Peyer's patch (tissue), 4 donors: ENCODE results near the gene SDHC. TPM values are rescaled to one million over a fixed set of nuclear protein-coding genes. Genes with fewer than 3 reads are reported as not detected.

Experiments
- small RNA-seq, 2 donors: library from RNA; depleted of rRNA; stranded (forward); fragments of <200 nt; gene quantifications; one replicate each; pipeline ENCODE3, GENCODE V24; 2016
- total RNA-seq, 4 donors: library from RNA; depleted of rRNA; stranded (reverse); fragments of >200 nt; gene quantifications; one replicate each; pipeline ENCODE4 v1.1.0, GENCODE V29; 2016

The SDHC gene
- total RNA-seq, 4 donors from 2014 or later, result 33.3 to 85.5 (median 60.6) TPM

Small RNA genes within 50 kb of the gene (small RNA-seq; reads per million reads assigned to genes)
- 0 reads per million in 2 donors for gene AL592295.2
- 0 reads per million in 2 donors for gene RNU6-481P

Other genes starting within 250 kb of the SDHC start
- gene ARHGAP30, start 244.5 kb upstream of the SDHC start, total RNA-seq, result 10 to 100 TPM in 1 of 4 donors, 1 to 10 TPM in 3; 5.1 to 31.4 (median 6.7) TPM
- 1 to 10 TPM in 3 of 4 donors, under 1 TPM in 1; 0.54 to 2.5 (median 1.6) TPM for gene NECTIN4, start 224.8 kb upstream of the SDHC start, total RNA-seq
- gene KLHDC9, start 216.0 kb upstream of the SDHC start, total RNA-seq, result 1 to 10 TPM in 3 of 4 donors, not detected in 1; 2.1 to 4.8 (median 2.4) TPM
- 10 to 100 TPM; 11.6 to 68.5 (median 15.2) TPM for gene PFDN2, start 196.3 kb upstream of the SDHC start, total RNA-seq
- 100 to 1,000 TPM in 3 of 4 donors, 10 to 100 TPM in 1; 54.5 to 148 (median 120) TPM for gene NIT1, start 196.3 kb upstream of the SDHC start, total RNA-seq
- 10 to 100 TPM; 23.0 to 48.7 (median 31.4) TPM for gene DEDD, start 181.7 kb upstream of the SDHC start, total RNA-seq
- gene UFC1, start 160.4 kb upstream of the SDHC start, total RNA-seq, result 10 to 100 TPM; 36.9 to 82.5 (median 61.7) TPM
- gene USP21, start 154.9 kb upstream of the SDHC start, total RNA-seq, result 10 to 100 TPM; 11.6 to 52.8 (median 39.0) TPM
- gene PPOX, start 148.0 kb upstream of the SDHC start, total RNA-seq, result 10 to 100 TPM in 3 of 4 donors, 1 to 10 TPM in 1; 9.5 to 38.0 (median 20.9) TPM
- gene B4GALT3, start 136.9 kb upstream of the SDHC start, total RNA-seq, result 10 to 100 TPM; 25.2 to 34.1 (median 29.4) TPM
- 10 to 100 TPM in 1 of 4 donors, 1 to 10 TPM in 2, under 1 TPM in 1; 0.18 to 65.2 (median 1.9) TPM for gene ADAMTS4, start 115.3 kb upstream of the SDHC start, total RNA-seq
- gene NDUFS2, start 112.0 kb upstream of the SDHC start, total RNA-seq, result 100 to 1,000 TPM; 157 to 192 (median 176) TPM
- gene FCER1G, start 99.1 kb upstream of the SDHC start, total RNA-seq, result 10 to 100 TPM in 2 of 4 donors, 1 to 10 TPM in 1, not detected in 1; 5.1 to 33.8 (median 11.9) TPM
- gene APOA2, start 90.8 kb upstream of the SDHC start, total RNA-seq, result not detected
- gene TOMM40L, start 88.3 kb upstream of the SDHC start, total RNA-seq, result 10 to 100 TPM in 3 of 4 donors, 1 to 10 TPM in 1; 8.3 to 32.2 (median 24.9) TPM
- gene NR1I3, start 76.2 kb upstream of the SDHC start, total RNA-seq, result 1 to 10 TPM in 1 of 4 donors, not detected in 3; 3.2 TPM
- gene PCP4L1, start 55.6 kb upstream of the SDHC start, total RNA-seq, result not detected
- gene MPZ, start 4.4 kb upstream of the SDHC start, total RNA-seq, result 1 to 10 TPM in 3 of 4 donors, not detected in 1; 1.5 to 3.3 (median 2.3) TPM
- not detected for gene CFAP126, start 53.5 kb downstream of the SDHC start, total RNA-seq
- 10 to 100 TPM in 1 of 4 donors, 1 to 10 TPM in 3; 3.3 to 14.3 (median 5.9) TPM for gene FCGR2A, start 191.1 kb downstream of the SDHC start, total RNA-seq
- gene HSPA6, start 210.2 kb downstream of the SDHC start, total RNA-seq, result 1 to 10 TPM in 2 of 4 donors, under 1 TPM in 2; 0.35 to 5.8 (median 0.91) TPM
- gene FCGR3A, start 235.4 kb downstream of the SDHC start, total RNA-seq, result 1 to 10 TPM in 1 of 4 donors, under 1 TPM in 1, not detected in 2; 0.53 to 2.8 TPM